Activated T-cell treated with anti-CD3 and anti-CD28 coated beads, Interleukin-2, amount 50 U/mL, for 1 hour (primary cell): ENCODE data around the gene PPP4R3A.
A peak's percentile ranks its signal among the peaks of the same experiment; 100 is the strongest.
"Not testable (repeated sequence)": the region's sequence is repeated elsewhere in the genome, so short reads cannot be mapped to it uniquely, and the experiment has no call there.

Source experiments
- DNase-seq: peaks from one replicate; pipeline ENCODE4 v3.0.0-alpha.2; 2020

The PPP4R3A gene

GRCh38 chr14:91436266-91436665, 73.8 kb downstream of the PPP4R3A start:
- DNase-seq, result not testable (repeated sequence)

GRCh38 chr14:91429385-91429784, 80.7 kb downstream of the PPP4R3A start:
- DNase-seq, result no peak

DNA sequence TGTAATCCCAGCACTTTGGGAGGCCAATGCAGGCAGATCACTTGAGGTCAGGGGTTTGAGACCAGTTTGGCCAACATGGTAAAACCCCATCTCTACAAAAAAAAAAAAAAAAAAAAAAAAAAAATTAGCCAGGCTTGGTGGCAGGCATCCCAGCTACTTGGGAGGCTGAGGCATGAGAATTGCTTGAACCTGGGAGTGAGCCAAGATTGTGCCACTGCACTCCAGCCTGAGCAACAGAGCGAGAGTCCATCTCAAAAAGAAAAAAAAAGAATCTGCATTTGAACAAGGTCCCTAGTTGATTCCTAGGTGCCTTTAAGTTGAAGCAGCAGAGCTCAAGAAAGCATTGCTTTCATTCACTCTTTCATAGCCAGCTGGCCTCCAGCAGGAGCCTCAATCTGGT, 81.2 kb downstream of the PPP4R3A start:
- not testable (repeated sequence) for DNase-seq

- DNase-seq, result not testable (repeated sequence)
These were observed 84.6 kb downstream of the PPP4R3A start for GRCh38 chr14:91425531-91425944.

DNA sequence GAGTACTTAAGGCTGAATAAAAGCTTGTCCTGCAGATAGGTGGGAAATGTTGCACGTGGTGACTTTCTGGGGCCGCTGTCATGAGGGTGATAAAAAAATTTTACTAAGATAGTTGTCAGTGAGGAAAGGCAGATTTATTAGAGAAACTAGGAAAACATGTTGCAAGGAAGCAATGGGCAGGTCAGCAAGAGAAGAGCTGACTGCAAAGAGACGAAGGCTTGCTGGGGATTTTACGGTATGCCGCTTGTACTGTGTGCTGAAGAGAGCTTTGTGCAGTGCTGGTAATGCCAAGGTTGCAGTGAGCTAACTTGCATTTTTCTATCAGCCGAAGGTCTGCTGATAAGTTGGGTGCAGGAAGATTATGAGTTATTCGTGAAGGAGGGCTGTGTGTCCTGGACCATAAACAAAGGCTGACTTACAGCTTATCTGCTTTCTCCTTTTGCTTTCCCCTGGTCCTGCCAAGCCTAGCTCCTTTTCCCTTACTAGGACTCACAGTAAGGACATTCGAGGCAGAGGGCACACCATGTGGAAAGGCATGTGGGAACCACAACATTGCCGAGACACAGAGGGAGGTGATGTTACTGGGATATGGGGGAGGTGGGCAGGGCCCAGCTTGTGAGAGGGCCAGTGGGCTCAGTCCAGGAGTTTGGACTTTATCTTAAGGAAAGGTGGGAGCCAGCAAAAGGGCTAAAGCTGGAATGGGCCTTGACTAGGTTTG, 85.1 kb downstream of the PPP4R3A start:
- DNase-seq, result no peak

DNA sequence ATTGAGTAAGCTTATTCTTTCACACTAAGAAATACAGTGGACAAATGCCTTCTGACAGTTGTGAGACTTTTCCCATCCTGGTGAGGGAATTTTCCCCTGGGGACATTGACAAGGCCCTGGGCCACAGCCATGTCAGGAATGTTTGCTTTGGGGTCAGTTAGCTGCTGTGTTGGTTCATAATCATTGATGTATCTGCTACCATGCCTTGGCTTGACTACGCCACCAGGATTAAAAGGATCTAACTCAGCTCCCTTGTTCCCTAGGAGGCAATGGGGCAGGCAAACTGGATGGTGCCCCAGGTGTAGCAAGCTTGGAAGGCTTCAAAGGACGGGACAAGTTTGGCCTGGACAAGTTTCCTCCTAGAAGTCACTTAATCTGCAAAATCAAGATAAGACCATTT, 89.4 kb downstream of the PPP4R3A start:
- no peak for DNase-seq

DNA sequence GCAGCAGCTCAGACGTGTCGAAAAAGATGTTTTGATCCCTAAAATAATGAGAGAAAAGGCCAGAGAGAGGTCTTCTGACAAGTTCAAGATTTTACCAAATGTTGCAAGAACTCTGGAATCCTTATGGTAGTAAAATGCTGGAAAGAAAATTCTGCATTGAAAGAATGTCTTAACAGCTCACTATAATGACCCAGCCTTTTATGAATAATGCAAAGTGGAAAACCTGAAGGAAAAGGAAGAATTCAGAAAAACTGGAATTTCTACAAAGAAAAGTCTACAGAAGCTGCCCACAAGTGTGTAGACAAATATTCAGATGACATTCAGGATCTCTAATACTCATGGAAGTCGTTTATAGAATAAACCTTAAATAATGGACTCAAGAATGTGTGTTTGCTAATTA, 90.7 kb downstream of the PPP4R3A start:
- no peak for DNase-seq

DNA sequence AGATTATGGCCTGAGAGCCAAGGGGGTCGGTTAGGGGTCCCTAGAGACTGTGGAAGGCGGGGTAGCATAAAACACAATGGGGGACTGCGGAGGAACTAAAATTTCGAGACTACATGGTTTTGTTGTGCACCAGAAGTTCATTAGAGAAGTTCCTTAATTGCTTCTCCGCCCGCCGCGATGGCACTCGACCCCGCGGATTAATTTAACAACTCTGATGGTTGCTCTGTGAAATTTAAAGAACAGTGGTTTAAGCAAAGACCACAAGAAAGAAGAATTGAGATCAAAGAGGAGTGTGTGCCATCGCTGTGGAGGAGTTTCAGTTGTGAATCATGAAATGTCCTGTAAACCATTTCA, 91.1 kb downstream of the PPP4R3A start:
- no peak for DNase-seq

GRCh38 chr14:91418387-91419043, 91.6 kb downstream of the PPP4R3A start:
- peak; percentile 90 for DNase-seq

- no peak for DNase-seq
These were observed 92.1 kb downstream of the PPP4R3A start for GRCh38 chr14:91417983-91418386.

- DNase-seq, result peak; percentile 88
These were observed 92.8 kb downstream of the PPP4R3A start, which contains the start of gene CCDC88C for GRCh38 chr14:91417120-91417982. CCDC88C (minus strand) TSS chr14:91417820; CDS start chr14:91417690, 130 bp downstream.

DNA sequence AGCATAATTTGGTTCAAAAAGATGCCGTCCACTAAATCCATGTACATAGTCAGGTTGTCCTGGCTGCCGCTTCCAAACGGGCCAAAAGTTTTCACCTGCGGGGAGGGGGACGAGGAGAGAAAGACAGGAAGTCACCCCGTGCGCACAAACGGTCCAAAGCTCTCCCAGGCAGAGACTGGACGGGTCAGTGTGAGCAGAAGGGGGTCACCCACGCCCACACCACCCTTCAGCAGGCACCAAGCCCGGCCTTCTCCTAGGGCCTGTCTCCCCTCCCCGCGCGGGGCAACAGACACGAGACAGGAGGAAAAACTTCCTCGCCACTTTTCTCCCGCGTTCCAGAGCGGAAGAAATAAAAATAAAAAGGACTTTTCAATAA, 93.4 kb downstream of the PPP4R3A start:
- no peak for DNase-seq

DNA sequence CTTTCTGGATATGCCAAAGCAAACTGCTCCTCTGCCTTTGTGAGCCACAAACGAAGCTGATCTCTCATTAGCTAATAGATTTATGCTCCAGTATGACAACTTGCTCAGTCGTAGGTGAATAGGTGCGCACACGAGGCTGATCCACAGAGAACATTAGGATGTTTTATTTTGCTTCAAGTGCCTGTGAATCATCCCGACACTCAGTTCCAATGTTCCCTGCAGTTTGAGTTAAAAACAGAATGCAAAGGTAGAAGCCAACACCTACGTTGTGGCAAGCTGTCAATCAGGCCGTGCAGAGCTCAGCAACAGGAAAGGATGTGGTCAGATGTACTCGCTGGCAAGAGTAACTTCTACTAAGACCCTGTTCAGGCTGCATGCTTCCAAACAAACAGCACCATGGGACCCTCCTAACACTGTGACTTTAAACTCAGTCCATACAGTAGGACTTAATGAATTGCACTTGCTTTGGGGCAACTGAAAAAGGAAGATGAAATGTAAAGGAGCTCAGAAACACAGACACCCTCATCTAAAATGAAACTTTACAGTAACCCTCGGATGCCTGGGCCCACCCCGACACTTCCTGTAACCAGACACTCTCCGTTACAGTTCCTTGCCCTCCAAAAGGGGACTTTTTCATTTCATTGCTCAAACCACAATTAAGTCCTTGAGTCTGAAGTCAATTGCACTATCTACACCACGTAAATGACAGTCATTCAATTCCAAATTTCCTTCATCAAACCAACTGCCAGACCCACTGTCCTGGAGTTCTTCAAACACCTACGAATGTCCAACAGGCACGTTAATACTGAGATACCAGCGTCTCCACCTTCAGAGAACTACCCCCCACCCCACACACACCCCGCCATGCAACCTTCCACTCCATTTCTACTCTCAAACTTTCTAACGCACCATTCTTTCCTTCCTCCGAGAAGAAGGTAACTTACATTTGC, 94.0 kb downstream of the PPP4R3A start:
- peak; percentile 58 for DNase-seq

DNA sequence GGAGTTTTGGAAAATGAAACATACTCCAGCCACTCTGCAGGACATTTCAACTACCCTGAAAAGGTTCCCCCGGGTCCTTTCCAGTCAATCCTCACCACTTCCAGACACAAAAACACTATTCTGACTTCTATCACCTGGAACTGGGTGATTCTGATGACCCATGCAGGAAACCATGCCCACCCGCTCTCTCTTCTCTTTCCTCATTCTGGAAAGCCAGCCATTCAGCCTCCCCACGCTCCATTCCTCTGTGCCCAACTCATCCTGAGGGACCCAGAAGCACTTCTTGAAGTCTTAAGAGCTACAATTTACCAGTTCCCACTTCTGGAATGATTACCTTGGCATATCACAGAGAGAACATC, 95.7 kb downstream of the PPP4R3A start:
- DNase-seq, result no peak

DNA sequence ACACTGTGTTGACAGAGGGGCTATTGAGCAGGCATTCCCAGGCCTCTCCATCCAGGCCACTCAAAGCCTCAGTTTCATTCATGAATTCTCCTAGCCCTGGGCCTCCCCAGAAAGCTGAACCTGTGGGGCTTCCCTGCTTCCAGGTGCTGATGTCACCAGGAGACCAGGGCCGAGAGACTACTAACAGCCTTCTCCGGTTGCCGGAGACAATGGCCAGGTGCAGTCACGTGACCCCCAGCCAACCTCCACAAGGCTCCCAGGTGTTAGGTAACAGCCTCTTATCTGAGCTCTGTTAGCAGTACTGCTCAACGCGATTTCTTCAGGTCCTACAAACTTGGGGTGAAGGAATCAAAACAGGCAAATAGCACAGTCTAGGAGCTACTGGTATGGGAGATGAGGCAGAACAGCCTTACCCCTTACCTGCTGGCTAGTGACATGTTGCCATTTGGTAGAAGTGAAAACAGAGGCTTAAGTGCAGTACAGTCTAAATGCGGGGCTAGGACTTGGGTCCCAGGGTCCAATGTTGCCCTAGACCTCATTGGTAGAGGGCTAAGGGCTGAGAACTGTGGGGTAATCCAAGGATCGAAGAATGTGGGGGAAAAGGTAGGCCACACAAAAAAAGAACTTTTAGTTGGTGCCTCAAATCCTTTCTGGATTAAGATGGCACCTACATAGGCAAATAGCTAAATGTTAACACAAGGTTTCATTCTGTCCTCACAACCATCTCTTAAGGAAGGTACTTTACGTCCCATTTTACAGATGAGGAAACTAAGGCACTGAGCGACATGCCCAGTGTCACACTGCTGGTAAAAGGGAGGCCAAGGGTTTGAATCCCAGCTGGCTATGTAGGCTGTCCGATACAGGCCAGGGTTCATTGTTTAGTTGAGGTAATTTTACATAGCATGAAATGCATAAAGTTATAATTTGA, 96.3 kb downstream of the PPP4R3A start:
- DNase-seq, result no peak

DNA sequence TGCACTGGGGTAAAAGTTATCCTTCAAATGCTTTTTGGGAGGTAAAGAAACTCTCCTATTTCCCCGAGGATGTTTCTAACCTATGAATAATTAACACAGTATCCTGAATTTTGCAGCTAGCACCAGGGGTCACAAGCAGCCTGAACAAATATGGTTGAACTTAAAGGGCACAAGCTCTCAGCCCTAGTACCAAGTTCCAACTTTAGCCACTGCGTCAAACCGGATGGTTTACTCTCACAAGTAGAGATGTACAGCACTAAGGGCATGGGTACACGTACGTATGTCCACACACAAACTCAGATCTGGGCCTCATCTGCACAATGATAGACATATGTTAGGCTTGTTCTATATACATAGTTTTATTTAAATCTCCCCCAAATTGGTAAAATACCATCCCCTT, 97.2 kb downstream of the PPP4R3A start:
- DNase-seq, result no peak

DNA sequence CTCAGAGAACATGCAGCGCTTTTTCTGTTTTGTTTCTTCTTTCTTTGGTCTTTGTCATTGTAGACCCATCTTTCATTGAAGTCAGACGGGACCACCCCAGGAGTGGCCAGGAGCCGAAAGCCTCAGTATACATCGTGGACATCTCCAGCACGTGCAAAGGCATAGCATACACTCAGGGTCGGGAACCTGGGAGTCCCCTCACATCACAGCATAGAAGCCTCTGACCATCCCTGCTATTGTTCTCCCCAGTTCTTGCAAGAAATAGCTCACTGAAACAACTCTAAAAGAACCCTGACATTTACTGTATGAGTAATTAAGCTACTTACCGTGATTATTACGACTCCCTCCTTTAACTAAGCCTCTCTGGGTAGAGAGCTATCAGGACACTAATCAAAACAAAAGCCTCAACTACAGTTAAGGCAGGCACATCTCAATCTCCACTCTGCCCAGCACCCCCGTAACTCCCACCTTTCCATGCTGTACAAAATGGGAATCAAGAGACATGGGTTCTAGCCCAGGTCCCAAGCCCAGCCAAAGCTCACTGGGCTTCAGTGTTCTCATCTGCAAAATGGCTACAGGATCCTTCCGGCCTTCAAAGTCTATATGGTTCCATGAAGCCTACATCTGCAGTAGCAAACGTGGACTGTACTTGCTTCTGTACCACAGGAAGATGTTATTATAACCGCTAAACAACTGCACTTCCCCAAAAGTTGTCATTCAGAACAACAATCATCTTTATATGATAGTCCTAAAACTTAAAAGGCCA, 99.2 kb downstream of the PPP4R3A start:
- peak; percentile 23 for DNase-seq

DNA sequence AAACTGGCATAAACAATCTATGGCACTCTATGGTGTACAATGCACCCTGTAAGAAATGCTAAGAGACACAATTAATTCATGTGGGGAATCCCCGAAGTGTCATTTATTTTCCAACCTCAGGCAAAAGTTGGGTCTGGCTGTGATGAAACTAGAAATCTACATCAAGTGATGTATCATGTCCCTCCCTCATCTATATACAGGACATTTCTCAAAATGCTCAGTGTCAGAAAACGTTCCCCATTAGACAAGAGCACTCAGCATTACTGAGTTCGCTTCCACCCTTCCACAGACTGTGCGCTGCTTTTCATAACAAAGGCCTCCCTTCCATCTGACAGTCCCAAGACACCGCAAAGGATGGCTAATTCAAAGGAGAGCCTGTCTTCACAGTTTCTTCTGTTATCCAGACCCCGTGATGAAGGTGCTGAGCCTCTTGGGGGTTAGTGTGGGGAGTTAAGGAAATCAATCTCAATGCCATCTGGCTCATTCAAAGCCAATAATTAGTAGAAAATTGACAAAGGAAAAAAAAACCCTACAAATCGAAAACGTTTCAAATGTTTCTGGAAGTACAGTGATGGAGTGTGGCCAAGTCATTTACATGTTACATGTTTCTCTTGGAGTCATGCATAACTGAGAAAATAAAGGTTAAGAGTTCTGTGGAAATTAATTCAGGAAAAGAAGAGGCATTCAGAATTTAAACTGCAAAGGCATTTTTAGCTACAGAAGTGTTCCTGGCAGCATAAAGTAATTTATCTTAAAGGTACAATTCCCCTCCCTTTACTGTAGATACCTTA, 100.0 kb downstream of the PPP4R3A start:
- DNase-seq, result peak; percentile 41

DNA sequence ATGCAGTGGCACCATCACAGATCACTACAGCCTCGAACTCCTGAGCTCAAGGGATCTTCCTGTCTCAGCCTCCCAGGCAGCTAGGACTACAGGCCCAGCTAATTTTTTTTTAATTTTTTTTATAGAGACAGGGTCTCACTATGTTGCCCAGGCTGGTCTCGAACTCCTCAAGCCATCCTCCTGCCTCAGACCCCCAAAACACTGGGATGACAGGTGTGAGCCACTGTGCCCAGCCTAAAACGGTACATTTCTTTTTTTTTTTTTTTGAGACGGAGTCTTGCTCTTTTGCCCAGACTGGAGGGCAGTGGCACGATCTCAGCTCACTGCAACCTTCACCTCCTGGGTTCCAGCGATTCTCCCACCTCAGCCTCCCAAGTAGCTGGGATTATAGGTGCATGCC, 100.9 kb downstream of the PPP4R3A start:
- peak; percentile 15 for DNase-seq
